Suprapubic skin (tissue), 4 donors: ENCODE measurements around the gene CHAC2. TPM values are rescaled to one million over a fixed set of nuclear protein-coding genes. Genes with fewer than 3 reads are reported as not detected.
"Not testable (repeated sequence)": the region's sequence is repeated elsewhere in the genome, so short reads cannot be mapped to it uniquely, and the experiment has no call there.

Experiments used
- DNase-seq, 2 donors: peaks; one replicate each; pipeline ENCODE4 v3.0.0-alpha.2; 2019; ENCODE audit warnings: low spot score in 2 of 2
- H3K27ac ChIP-seq: fragments of 200-600 bp; sonication (generic); one replicate; pipeline ENCODE4 v1.5.1; 2019
- H3K27me3 ChIP-seq: fragments of 200-600 bp; sonication (generic); one replicate; pipeline ENCODE4 v1.5.1; 2019
- H3K36me3 ChIP-seq: fragments of 200-600 bp; sonication (generic); one replicate; pipeline ENCODE4 v1.5.1; 2019
- H3K4me1 ChIP-seq: fragments of 200-600 bp; sonication (generic); one replicate; pipeline ENCODE4 v1.5.1; 2019
- H3K4me3 ChIP-seq: fragments of 200-600 bp; sonication (generic); one replicate; pipeline ENCODE4 v1.5.1; 2019; ENCODE audit warnings: mild to moderate bottlenecking
- H3K9me3 ChIP-seq: fragments of 200-600 bp; sonication (generic); one replicate; pipeline ENCODE4 v1.5.1; 2019
- CTCF ChIP-seq, 2 donors: fragments of 200-600 bp in 1 of 2; fragments of 450-650 bp in 1 of 2; sonication (generic) in 1 of 2; IDR thresholded peaks; one replicate each; pipeline ENCODE4 v1.5.1; 2016 to 2019; ENCODE audit warnings: antibody characterized with exemption in 2 of 2, mild to moderate bottlenecking in 1 of 2, moderate library complexity in 1 of 2
- EP300 ChIP-seq: sonication (generic); formaldehyde crosslinking; IDR thresholded peaks from one replicate; pipeline ENCODE4 v1.6.1; 2017; ENCODE audit warnings: antibody characterized with exemption
- POLR2A ChIP-seq, 2 donors: fragments of 450-650 bp; IDR thresholded peaks; one replicate each; pipeline ENCODE4 v1.6.1; 2017; ENCODE audit warnings: antibody characterized with exemption in 2 of 2, mild to moderate bottlenecking in 2 of 2, moderate library complexity in 2 of 2
- POLR2AphosphoS5 ChIP-seq, 3 donors: sonication (generic); formaldehyde crosslinking; IDR thresholded peaks; one replicate each; pipeline ENCODE4 v1.6.1; 2017; ENCODE audit warnings: antibody characterized with exemption in 3 of 3
- WGBS: methylation state at CpG from one replicate; pipeline ENCODE4 v1.1.5; 2018; 5-methylcytosine and 5-hydroxymethylcytosine counted together
- total RNA-seq, 4 donors: library from RNA; depleted of rRNA; stranded (reverse); fragments of >200 nt; gene quantifications; one replicate each; pipeline ENCODE4 v1.1.0, GENCODE V29; 2016

Gene CHAC2
- 1 to 10 TPM; 1.4 to 6.4 (median 3.0) TPM for total RNA-seq

GRCh38 chr2:53767405-53768241 is at the start of gene CHAC2:
TSS of gene CHAC2 (plus strand) at chr2:53767804. CDS start at chr2:53767887, 83 bp downstream.
- H3K36me3 ChIP-seq, result peaks cover 3% of the 10 kb centered on the region
- TF ChIP-seq EP300 (no peak), CTCF (IDR thresholded peaks at IDR 0.05) (peak in 1 of 2 donors; percentile 55)
- no peaks in the 10 kb centered on the region for H3K27me3 ChIP-seq
- 0% methylated on average over 37 of the region's 46 CpGs for WGBS
- DNase-seq, result peak; percentile 86 to 92
- peak within 1 kb of the TSS; percentile 85 for H3K4me3 ChIP-seq
- peak within 1 kb of the TSS; percentile 78 for H3K27ac ChIP-seq
- peaks cover 14% of the 10 kb centered on the region for H3K4me1 ChIP-seq
- no peaks in the 10 kb centered on the region for H3K9me3 ChIP-seq

- H3K4me3 ChIP-seq, H3K4me1 ChIP-seq, H3K27ac ChIP-seq, DNase-seq, H3K27me3 ChIP-seq, H3K9me3 ChIP-seq, H3K36me3 ChIP-seq: not testable (repeated sequence)
- WGBS, result 93% methylated on average over 3 of the region's 3 CpGs
Observed at GRCh38 chr2:53720944-53721343, 46.7 kb upstream of the CHAC2 start.

- H3K4me3 ChIP-seq, result no peak overlapping the region
- TF ChIP-seq CTCF (IDR thresholded peaks at IDR 0.05) (no peak), POLR2AphosphoS5 (IDR thresholded peaks at IDR 0.05) (no peak), POLR2A (IDR thresholded peaks at IDR 0.05) (no peak), EP300 (no peak)
- peaks cover 11% of the 10 kb centered on the region for H3K36me3 ChIP-seq
- WGBS, result 100% methylated on average over 2 of the region's 2 CpGs
- DNase-seq, result no peak
- peaks cover 2% of the 10 kb centered on the region for H3K4me1 ChIP-seq
- no peaks in the 10 kb centered on the region for H3K27me3 ChIP-seq
- H3K9me3 ChIP-seq, result no peaks in the 10 kb centered on the region
- H3K27ac ChIP-seq, result no peak overlapping the region
Observed at GRCh38 chr2:53724536-53724935, 43.1 kb upstream of the CHAC2 start.

- 90% methylated on average over 4 of the region's 4 CpGs for WGBS
- peaks cover 19% of the 10 kb centered on the region for H3K36me3 ChIP-seq
Observed at GRCh38 chr2:53725662-53726061, 41.9 kb upstream of the CHAC2 start.

GRCh38 chr2:53727921-53728320 is 39.7 kb upstream of the CHAC2 start:
- no peak for DNase-seq

More at GRCh38 chr2:53725662-53726061, 41.9 kb upstream of the CHAC2 start:
- no peak for DNase-seq
- H3K27me3 ChIP-seq, result no peaks in the 10 kb centered on the region
- TF ChIP-seq POLR2A (IDR thresholded peaks at IDR 0.05) (no peak), EP300 (no peak), CTCF (IDR thresholded peaks at IDR 0.05) (no peak), POLR2AphosphoS5 (IDR thresholded peaks at IDR 0.05) (no peak)
- H3K4me3 ChIP-seq, result no peak overlapping the region
- H3K27ac ChIP-seq, result no peak overlapping the region
- H3K9me3 ChIP-seq, result no peaks in the 10 kb centered on the region
- H3K4me1 ChIP-seq, result peaks cover 2% of the 10 kb centered on the region

More at GRCh38 chr2:53727921-53728320, 39.7 kb upstream of the CHAC2 start:
- Histone ChIP-seq H3K27me3 (no peaks in the 10 kb centered on the region), H3K4me3 (no peak overlapping the region), H3K4me1 (no peaks in the 10 kb centered on the region), H3K27ac (no peak overlapping the region), H3K36me3 (peaks cover 22% of the 10 kb centered on the region), H3K9me3 (no peaks in the 10 kb centered on the region)
- 93% methylated on average over 3 of the region's 3 CpGs for WGBS
- TF ChIP-seq POLR2A (IDR thresholded peaks at IDR 0.05), result no peak
- TF ChIP-seq POLR2AphosphoS5 (IDR thresholded peaks at IDR 0.05), result no peak
- TF ChIP-seq EP300, result no peak
- TF ChIP-seq CTCF (IDR thresholded peaks at IDR 0.05), result no peak
